Endothelial cell (in vitro differentiated cells): ENCODE data around the gene SNX25. TPM values are rescaled to one million over a fixed set of nuclear protein-coding genes. Genes with fewer than 3 reads are reported as not detected.

Source experiments
- DNase-seq: peaks from one replicate; pipeline ENCODE4 v3.0.0; 2021; ENCODE audit warnings: low spot score
- H3K27ac Mint-ChIP-seq: one replicate; pipeline ENCODE4 v1.8.0; 2021; ENCODE audit warnings: mixed read lengths, inconsistent platforms; ENCODE audit not compliant: unreplicated experiment
- H3K27me3 Mint-ChIP-seq: one replicate; pipeline ENCODE4 v1.8.0; 2021; ENCODE audit warnings: mild to moderate bottlenecking, moderate library complexity, mixed read lengths, inconsistent platforms; ENCODE audit not compliant: unreplicated experiment
- H3K36me3 Mint-ChIP-seq: one replicate; pipeline ENCODE4 v1.8.0; 2021; ENCODE audit warnings: mild to moderate bottlenecking, low read depth, mixed read lengths, inconsistent platforms; ENCODE audit not compliant: unreplicated experiment
- H3K4me1 Mint-ChIP-seq: one replicate; pipeline ENCODE4 v1.8.0; 2021; ENCODE audit warnings: mild to moderate bottlenecking, mixed read lengths, inconsistent platforms; ENCODE audit not compliant: unreplicated experiment
- H3K4me3 Mint-ChIP-seq: one replicate; pipeline ENCODE4 v1.8.0; 2021; ENCODE audit warnings: mild to moderate bottlenecking, mixed read lengths, inconsistent platforms; ENCODE audit not compliant: unreplicated experiment
- H3K9me3 Mint-ChIP-seq: one replicate; pipeline ENCODE4 v1.8.0; 2021; ENCODE audit warnings: mixed read lengths, inconsistent platforms; ENCODE audit not compliant: unreplicated experiment
- CTCF ChIP-seq: fragments of 200-600 bp; sonication (generic); IDR thresholded peaks from one replicate; pipeline ENCODE4 v1.5.0; 2021; ENCODE audit warnings: antibody characterized with exemption; ENCODE audit not compliant: unreplicated experiment
- total RNA-seq: library from RNA; stranded (reverse); fragmentation: NEBNext Ultra II Directional; extraction: Animal tissue kit (Norgen Biotek cat#: 25700); gene quantifications from one replicate; pipeline ENCODE4 v1.2.1, GENCODE V29; 2021; ENCODE audit not compliant: unreplicated experiment

Gene SNX25
- total RNA-seq, 1 donor from 2014 or later, result 19.3 TPM

GRCh38 chr4:185179488-185179887, 29.9 kb upstream of the SNX25 start:
- no peak overlapping the region for H3K4me3 Mint-ChIP-seq
- H3K36me3 Mint-ChIP-seq, result peaks cover 6% of the 10 kb centered on the region
- no peak for DNase-seq
- H3K27ac Mint-ChIP-seq, result no peak overlapping the region
- H3K4me1 Mint-ChIP-seq, result peaks cover 3% of the 10 kb centered on the region
- TF ChIP-seq CTCF, result no peak
- H3K9me3 Mint-ChIP-seq, result no peaks in the 10 kb centered on the region
- no peaks in the 10 kb centered on the region for H3K27me3 Mint-ChIP-seq

GRCh38 chr4:185182239-185182638, 27.2 kb upstream of the SNX25 start:
- TF ChIP-seq CTCF, result no peak
- Mint-ChIP-seq H3K27ac (no peak overlapping the region), H3K4me1 (peaks cover 3% of the 10 kb centered on the region), H3K27me3 (no peaks in the 10 kb centered on the region), H3K36me3 (no peaks in the 10 kb centered on the region), H3K9me3 (no peaks in the 10 kb centered on the region), H3K4me3 (no peak overlapping the region)
- no peak for DNase-seq

- peaks cover 3% of the 10 kb centered on the region for H3K4me1 Mint-ChIP-seq
- no peaks in the 10 kb centered on the region for H3K9me3 Mint-ChIP-seq
- H3K27ac Mint-ChIP-seq, result no peak overlapping the region
- DNase-seq, result peak; percentile 73
- peak; percentile 69 for TF ChIP-seq CTCF
- H3K4me3 Mint-ChIP-seq, result no peak overlapping the region
- no peaks in the 10 kb centered on the region for H3K27me3 Mint-ChIP-seq
- H3K36me3 Mint-ChIP-seq, result peaks cover 3% of the 10 kb centered on the region
Observed at GRCh38 chr4:185183622-185184281, 25.6 kb upstream of the SNX25 start.

- H3K4me3 Mint-ChIP-seq, result no peak overlapping the region
- no peaks in the 10 kb centered on the region for H3K9me3 Mint-ChIP-seq
- TF ChIP-seq CTCF, result no peak
- no peaks in the 10 kb centered on the region for H3K27me3 Mint-ChIP-seq
- peaks cover 2% of the 10 kb centered on the region for H3K4me1 Mint-ChIP-seq
- H3K27ac Mint-ChIP-seq, result no peak overlapping the region
- DNase-seq, result no peak
- peaks cover 3% of the 10 kb centered on the region for H3K36me3 Mint-ChIP-seq
Observed at GRCh38 chr4:185186769-185187168, 22.6 kb upstream of the SNX25 start.

- Mint-ChIP-seq H3K9me3 (no peaks in the 10 kb centered on the region), H3K27ac (no peak overlapping the region), H3K36me3 (peaks cover 3% of the 10 kb centered on the region), H3K4me1 (peaks cover 6% of the 10 kb centered on the region), H3K4me3 (no peak overlapping the region), H3K27me3 (no peaks in the 10 kb centered on the region)
- DNase-seq, result no peak
- TF ChIP-seq CTCF, result no peak
Observed at GRCh38 chr4:185189606-185190305, 19.6 kb upstream of the SNX25 start.
